GM12891 (cell line): Measurements from ENCODE around the gene R3HDM2.
"Not testable (repeated sequence)": the region's sequence is repeated elsewhere in the genome, so short reads cannot be mapped to it uniquely, and the experiment has no call there.

Experiments used
- DNase-seq: peaks from one replicate; pipeline ENCODE4 v3.0.0; 2011; ENCODE audit warnings: low spot score; ENCODE audit not compliant: insufficient read length
- FAIRE-seq: peaks from 2 replicates; lab custom pipeline; 2011; peaks lifted over from hg19 to GRCh38; lab: Jason Lieb, UNC
- PAX5 ChIP-seq: IDR thresholded peaks from 2 replicates; pipeline ENCODE4 v1.6.1; 2011; ENCODE audit warnings: low read length, moderate library complexity, mild to moderate bottlenecking; ENCODE audit not compliant: insufficient read depth, severe bottlenecking
- POLR2A ChIP-seq: IDR thresholded peaks from 2 replicates; pipeline ENCODE4 v1.6.1; 2011; ENCODE audit warnings: low read depth, low read length, control low read depth
- POLR2AphosphoS5 ChIP-seq: IDR thresholded peaks from 2 replicates; pipeline ENCODE4 v1.6.1; 2011; ENCODE audit warnings: low read depth, low read length, control low read depth
- POU2F2 ChIP-seq: IDR thresholded peaks from 2 replicates; pipeline ENCODE4 v1.6.1; 2011; ENCODE audit warnings: low read depth, mild to moderate bottlenecking, control low read depth, low read length, moderate library complexity
- SPI1 ChIP-seq: IDR thresholded peaks from 2 replicates; pipeline ENCODE4 v1.6.1; 2011; ENCODE audit warnings: low read depth, low read length, control low read depth
- TAF1 ChIP-seq: IDR thresholded peaks from 2 replicates; pipeline ENCODE4 v1.6.1; 2011; ENCODE audit warnings: low read depth, low read length, control low read depth

The R3HDM2 gene

DNA sequence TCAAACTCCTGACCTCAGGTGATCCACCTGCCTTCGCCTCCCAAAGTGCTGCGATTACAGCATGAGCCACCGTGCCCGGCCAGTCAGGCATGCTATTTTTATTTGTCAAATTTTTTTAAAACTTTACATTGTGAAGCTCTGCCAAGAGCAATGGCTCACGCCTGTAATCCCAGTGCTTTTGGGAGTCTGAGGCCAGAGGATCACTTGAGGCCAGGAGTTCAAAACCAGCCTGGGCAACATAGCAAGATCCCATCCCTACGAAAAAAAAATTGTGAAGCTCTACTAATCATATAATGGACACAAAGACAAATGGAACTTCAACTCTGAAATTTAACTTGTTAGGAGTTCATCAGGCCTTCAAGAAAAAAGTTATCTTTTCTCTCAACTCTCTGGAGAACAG, 1.9 kb downstream of the R3HDM2 start:
- DNase-seq (no peak), FAIRE-seq (no peak)
- TF ChIP-seq POLR2AphosphoS5 (no peak), POLR2A (no peak), TAF1 (no peak), POU2F2 (no peak), PAX5 (no peak)

DNA sequence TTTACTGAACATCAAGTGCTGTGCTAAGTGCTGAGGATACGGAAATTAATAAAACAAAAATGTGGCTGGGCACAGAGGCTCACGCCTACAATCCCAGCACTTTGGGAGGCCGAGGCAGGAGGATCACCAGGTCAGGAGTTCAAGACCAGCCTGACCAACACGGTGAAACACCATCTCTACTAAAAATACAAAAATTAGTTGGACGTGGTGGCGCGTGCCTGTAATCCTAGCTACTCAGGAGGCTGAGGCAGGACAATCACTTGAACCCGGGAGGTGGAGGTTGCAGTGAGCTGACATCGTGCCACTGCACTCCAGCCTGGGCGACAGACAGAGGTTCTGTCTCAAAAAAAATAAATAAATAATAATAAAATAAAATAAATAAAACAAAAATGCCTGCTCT, 3.9 kb downstream of the R3HDM2 start:
- not testable (repeated sequence) for DNase-seq, FAIRE-seq

DNA sequence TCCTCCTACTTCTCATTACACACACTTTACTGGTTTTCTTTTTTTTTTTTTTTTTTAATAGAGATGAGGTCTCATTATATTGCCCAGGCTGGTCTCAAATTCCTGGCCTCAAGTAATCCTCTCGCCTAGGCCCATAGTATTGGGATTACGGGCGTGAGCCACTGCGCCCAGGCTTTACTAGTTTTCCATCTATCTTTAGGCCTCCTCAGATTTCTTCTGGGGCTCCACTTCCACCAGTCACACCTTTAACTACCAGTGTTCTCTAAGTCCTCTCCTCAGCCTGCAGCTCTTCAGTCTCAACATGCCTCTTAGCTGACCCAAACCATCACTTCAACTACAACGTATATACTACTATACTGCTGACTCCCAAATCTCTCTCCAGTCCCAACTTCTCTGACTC, 10.4 kb downstream of the R3HDM2 start:
- no peak for DNase-seq
- TF ChIP-seq POLR2AphosphoS5 (no peak), PAX5 (no peak), POU2F2 (no peak), SPI1 (no peak), TAF1 (no peak), POLR2A (no peak)
- FAIRE-seq = no peak

DNA sequence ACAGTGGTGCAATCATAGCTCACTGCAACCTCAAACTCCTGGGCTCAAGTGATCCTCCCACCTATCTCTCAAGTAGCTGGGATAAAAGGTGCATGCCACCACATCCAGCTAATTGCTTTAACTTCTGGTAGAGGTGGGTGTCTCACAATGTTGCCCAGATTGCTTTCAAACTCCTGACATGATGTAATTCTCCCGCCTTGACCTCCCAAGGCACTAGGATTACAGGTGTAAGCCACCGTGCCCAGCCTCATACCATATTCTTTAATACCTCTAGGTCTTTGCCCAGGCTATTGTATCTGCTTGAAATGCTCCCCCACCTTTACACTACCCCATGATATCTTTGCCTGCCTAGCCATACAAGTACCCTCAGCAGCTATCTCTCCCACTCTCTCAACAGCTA, 11.3 kb downstream of the R3HDM2 start:
- no peak for DNase-seq
- TF ChIP-seq SPI1 (no peak), POLR2AphosphoS5 (no peak), POLR2A (no peak), PAX5 (no peak), TAF1 (no peak), POU2F2 (no peak)
- FAIRE-seq = no peak

DNA sequence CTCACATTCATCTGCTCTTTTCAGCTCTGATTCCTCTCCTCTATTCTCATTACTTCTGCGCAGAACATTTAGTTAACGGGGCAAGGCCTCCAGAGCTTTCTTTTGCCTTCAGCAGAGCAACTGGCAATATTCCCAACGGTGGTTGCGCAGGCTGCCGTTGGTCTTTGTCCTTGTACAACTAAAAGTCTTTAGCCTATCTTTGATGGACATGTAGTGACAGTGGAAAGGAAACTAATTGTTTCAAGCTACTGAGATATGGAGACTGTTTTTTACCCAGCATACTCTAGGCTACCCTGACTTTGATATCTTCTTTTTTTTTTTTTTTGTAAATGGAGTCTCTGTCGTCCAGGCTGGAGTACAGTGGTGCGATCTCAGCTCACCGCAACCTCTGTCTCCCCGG, 12.6 kb downstream of the R3HDM2 start:
- no peak for FAIRE-seq

DNA sequence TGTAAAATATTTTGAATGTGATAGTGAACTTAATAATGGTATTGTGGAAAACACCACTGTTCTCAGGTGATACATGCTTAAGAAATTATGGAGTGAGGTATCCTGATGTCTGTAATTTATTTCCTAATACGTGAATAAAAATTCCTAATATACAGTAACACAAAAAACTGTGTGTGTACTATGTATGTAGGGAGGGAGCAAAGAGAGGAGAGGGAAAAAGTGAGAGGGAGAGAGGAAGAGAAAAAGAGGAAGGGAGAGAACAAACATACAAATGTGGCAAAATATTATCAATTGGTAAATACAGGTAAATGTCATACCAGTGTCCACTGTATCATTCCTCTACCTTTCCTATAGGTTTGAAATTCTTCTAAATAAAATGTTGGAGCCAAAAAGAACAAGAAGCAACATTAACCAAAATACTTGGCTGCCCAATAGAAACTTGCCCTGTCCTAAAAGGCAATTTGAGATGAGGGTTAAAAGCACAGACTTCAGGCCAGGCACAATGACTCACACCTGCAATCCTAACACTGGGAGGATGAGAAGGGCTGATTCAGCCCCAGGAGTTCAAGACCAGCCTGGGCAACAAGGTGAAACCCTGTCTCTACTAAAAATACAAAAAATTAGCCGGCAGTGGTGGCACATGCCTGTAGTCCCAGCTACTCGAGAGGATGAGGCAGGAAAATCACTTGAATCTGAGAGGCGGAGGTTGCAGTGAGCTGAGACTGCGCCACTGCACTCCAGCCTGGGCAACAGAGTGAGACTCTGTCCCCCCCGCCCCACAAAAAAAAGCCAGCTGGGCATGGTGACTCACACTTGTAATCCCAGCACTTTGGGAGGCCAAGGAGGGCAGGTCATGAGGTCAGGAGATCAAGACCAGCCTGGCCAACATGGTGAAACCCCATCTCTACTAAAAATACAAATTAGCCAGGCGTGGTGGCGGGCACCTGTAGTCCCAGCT, 14.5 kb downstream of the R3HDM2 start:
- TF ChIP-seq POLR2AphosphoS5 (no peak), PAX5 (no peak), POLR2A (no peak), SPI1 (peak; percentile 31; the same call in 1 of the 2 replicates)
- FAIRE-seq (no peak), DNase-seq (no peak)

More for the DNA sequence above, 12.6 kb downstream of the R3HDM2 start:
- DNase-seq = no peak
- TF ChIP-seq PAX5 (no peak), POLR2A (no peak), POU2F2 (no peak), SPI1 (no peak), POLR2AphosphoS5 (no peak), TAF1 (no peak)

DNA sequence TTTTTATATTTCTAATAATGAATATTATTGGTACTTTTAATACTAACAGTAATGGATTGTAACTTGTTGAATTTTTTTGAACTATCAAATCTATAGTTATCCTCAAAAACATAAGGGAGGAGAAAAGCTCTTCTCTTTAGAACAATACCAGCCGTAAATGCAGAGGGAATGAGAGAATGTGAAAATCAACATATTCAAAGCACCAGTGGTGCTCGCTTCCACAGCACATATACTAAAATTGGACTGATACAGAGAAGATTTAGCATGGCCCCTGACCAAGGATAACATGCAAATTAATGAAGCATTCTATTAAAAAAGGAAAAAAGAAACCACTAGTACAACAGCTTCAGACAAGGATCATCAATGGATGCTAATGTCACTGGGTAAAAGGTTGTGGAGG, 15.8 kb downstream of the R3HDM2 start:
- no peak for FAIRE-seq
- TF ChIP-seq POLR2AphosphoS5 (no peak), TAF1 (no peak), POLR2A (no peak), PAX5 (no peak), POU2F2 (no peak), SPI1 (no peak)
- no peak for DNase-seq

DNA sequence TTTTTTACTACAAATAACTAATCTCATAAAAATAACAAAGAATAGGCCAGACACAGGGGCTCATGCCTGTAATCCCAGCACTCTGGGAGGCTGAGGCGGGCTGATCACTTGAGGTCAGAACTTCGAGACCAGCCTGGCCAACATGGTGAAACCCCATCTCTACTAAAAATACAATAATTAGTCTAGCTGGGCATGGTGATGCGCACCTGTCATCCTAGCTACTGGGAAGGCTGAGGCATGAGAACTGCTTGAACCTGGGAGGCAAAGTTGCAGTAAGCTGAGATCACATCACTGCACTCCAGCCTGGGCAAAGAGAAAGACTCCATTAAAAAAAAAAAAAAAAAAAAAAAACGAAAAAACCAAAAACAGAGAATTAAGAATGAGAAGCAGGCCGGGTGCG, 16.7 kb downstream of the R3HDM2 start:
- not testable (repeated sequence) for FAIRE-seq, DNase-seq

DNA sequence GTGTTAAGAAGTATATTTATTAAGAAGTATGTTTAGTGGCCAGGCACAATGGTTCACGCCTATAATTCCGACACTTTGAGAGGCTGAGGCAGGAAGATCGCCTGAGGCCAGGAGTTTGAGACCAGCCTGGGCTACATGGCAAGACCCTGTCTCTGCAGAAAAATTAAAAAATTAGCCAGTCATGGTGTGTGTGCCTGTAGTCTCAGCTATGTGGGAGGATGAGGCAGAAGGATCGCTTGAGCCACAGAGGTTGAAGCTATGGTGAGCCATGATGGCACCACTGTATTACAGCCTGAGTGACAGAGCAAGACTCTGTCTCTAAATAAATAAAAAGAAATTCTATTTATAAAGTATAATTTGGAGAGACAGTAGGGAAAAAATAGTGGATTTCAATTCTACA, 20.3 kb downstream of the R3HDM2 start:
- no peak for FAIRE-seq
- TF ChIP-seq PAX5 = no peak
- TF ChIP-seq POLR2A = no peak
- TF ChIP-seq SPI1 = no peak
- no peak for TF ChIP-seq POLR2AphosphoS5
- TF ChIP-seq POU2F2 = no peak
- TF ChIP-seq TAF1 = no peak
- no peak for DNase-seq

DNA sequence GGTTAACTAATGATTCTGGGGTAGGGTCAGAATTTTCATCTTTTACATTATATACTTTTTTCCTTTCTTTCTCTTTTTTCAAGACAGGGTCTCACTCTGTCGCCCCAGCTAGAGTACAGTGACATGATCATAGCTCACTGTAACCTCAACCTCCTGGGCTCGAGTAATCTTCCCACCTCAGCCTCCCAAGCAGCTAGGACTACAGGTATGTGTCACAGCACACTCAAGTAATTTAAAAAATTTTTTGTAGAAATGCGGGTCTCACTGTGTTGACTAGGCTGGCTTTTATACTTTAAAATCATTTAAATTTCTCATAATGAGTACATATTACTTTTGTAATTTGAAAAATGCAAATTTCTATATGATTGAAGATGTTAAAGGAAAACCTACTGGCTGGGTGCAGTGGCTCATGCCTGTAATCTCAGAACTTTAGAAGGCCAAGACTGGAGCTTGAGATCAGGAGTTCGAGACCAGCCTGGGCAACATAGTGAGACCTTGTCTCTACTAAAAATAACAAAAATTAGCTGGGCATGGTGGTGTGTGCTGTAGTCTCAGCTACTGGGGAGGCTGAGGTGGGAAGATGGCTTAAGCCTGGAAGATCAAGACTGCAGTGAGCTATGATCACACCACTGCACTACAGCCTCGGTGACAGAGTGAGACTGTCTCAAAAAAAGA, 25.7 kb downstream of the R3HDM2 start:
- peak; percentile 16 for FAIRE-seq
- no peak for DNase-seq
- no peak for TF ChIP-seq SPI1
- TF ChIP-seq POU2F2 = no peak
- no peak for TF ChIP-seq POLR2A
- TF ChIP-seq POLR2AphosphoS5 = no peak
- TF ChIP-seq TAF1 = no peak
- no peak for TF ChIP-seq PAX5

DNA sequence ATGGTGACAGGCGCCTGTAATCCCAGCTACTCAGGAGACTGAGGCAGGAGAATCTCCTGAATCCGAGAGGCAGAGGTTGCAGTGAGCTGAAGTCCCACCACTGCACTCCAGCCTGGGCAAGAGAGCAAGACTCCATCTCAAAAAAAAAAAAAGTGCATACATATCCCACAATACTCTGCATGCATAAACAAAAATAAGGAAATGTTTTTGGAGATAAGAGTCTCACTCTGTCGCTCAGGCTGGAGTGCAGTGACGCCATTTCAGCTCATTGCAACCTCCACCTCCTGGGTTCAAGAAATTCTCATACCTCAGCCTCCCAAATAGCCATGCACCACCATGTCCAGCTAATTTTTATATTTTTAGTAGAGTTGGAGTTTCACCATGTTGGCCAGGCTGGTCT, 28.7 kb downstream of the R3HDM2 start:
- FAIRE-seq, DNase-seq: not testable (repeated sequence)
